ENCODE data around the gene OTOP3. TPM values are rescaled to one million over a fixed set of nuclear protein-coding genes. Genes with fewer than 3 reads are reported as not detected.
A peak's percentile ranks its signal among the peaks of the same experiment; 100 is the strongest.
"Not testable (repeated sequence)": the region's sequence is repeated elsewhere in the genome, so short reads cannot be mapped to it uniquely, and the experiment has no call there.

The OTOP3 gene
- total RNA-seq, 1 donor from 2014 or later: not detected

- H3K4me1 Mint-ChIP-seq: peaks cover 8% of the 10 kb centered on the region
- H3K4me3 Mint-ChIP-seq: peak overlapping the region; percentile 94
- H3K9me3 Mint-ChIP-seq: no peaks in the 10 kb centered on the region
- peak; percentile 69 for DNase-seq (ENCODE audit: low read depth, low spot score)
- H3K27ac Mint-ChIP-seq (ENCODE audit: unreplicated experiment): peak overlapping the region; percentile 99
- H3K27me3 Mint-ChIP-seq (ENCODE audit: low read depth): peaks cover 3% of the 10 kb centered on the region
- TF ChIP-seq CTCF (conservative IDR thresholded peaks at IDR 0.05): peak; percentile 19
- H3K36me3 Mint-ChIP-seq (ENCODE audit: low read depth): no peaks in the 10 kb centered on the region
Measured at GRCh38 chr17:74981979-74982662, 46.4 kb downstream of the OTOP3 start.

DNA sequence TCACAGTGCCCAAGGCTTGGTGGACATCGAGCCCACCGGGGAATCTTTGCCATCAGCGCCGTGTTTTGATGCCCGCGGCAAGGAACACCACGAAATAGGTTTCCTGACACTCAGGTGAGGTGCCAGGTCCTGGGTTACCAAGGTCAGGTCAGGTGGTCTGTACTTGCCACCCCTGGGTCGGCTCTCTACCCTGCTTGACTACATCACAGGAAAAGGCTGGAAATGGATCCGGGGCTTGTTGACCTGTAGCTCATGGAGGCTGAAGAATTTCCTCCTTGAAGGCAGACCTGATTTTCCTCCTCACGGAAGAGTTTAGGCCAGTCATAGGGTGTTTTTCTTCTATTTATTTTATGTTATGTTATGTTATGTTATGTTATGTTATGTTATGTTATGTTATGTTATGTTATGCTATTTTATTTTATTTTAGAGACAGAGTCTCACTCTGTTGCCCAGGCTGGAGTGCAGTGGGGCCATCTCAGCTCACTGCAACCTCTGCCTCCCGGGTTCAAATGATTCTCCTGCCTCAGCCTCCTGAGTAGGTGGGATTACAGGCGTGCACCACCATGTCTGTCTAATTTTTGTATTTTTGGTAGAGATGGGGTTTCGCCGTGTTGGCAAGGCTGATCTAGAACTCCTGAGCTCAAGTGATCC is 47.1 kb downstream of the OTOP3 start:
- not testable (repeated sequence) for H3K9me3 Mint-ChIP-seq; H3K27ac Mint-ChIP-seq (ENCODE audit: unreplicated experiment)

GRCh38 chr17:74986206-74986576 is 50.5 kb downstream of the OTOP3 start:
- no peaks in the 10 kb centered on the region for H3K27me3 Mint-ChIP-seq (ENCODE audit: low read depth)
- H3K4me3 Mint-ChIP-seq: peak overlapping the region; percentile 86
- no peak for TF ChIP-seq CTCF (conservative IDR thresholded peaks at IDR 0.05)
- H3K9me3 Mint-ChIP-seq: no peaks in the 10 kb centered on the region
- DNase-seq (ENCODE audit: low read depth, low spot score): no peak
- H3K4me1 Mint-ChIP-seq: peaks cover 24% of the 10 kb centered on the region
- H3K27ac Mint-ChIP-seq (ENCODE audit: unreplicated experiment): no peak overlapping the region
- no peaks in the 10 kb centered on the region for H3K36me3 Mint-ChIP-seq (ENCODE audit: low read depth)

More for the DNA sequence above, 47.1 kb downstream of the OTOP3 start:
- not testable (repeated sequence) for H3K27me3 Mint-ChIP-seq (ENCODE audit: low read depth); H3K36me3 Mint-ChIP-seq (ENCODE audit: low read depth); DNase-seq (ENCODE audit: low read depth, low spot score)
- peaks cover 11% of the 10 kb centered on the region for H3K4me1 Mint-ChIP-seq
- H3K4me3 Mint-ChIP-seq: peak overlapping the region; percentile 94

DNA sequence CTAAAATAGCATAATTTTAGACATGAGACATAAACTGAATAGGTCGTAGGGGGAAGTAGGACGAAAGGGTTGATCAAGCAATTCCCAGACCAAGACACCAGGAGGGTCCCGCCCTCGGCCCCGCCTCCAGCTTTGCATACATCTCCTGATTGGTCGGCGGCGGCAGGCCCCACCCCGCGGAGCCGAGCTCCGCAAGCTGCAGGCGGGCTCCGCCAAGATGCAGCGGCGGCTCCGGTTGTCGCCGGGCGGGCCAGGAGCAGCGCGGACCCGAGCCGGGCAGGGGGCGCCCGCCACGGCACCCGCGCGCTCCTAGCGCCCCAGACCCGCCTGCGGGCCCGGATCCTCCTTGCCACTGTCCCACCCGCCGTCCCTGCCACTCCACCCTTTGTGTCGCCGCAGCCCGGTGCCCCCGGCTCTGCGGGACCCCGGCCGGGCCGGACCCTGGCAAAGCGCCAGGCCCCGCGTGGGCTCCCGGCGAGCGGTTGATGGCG is 51.8 kb downstream of the OTOP3 start, which contains the start of gene CDR2L:
Gene CDR2L, plus strand, starts transcription at position 215 of the 491 bp plus-strand sequence. CDS start 412 bp downstream, outside the sequence.
- peak within 1 kb of the TSS; percentile 95 for H3K4me3 Mint-ChIP-seq
- peak; percentile 97 for DNase-seq (ENCODE audit: low read depth, low spot score)
- H3K36me3 Mint-ChIP-seq (ENCODE audit: low read depth): no peaks in the 10 kb centered on the region
- H3K9me3 Mint-ChIP-seq: no peaks in the 10 kb centered on the region
- no peak for TF ChIP-seq CTCF (conservative IDR thresholded peaks at IDR 0.05)
- H3K4me1 Mint-ChIP-seq: peaks cover 20% of the 10 kb centered on the region
- H3K27ac Mint-ChIP-seq (ENCODE audit: unreplicated experiment): peak within 1 kb of the TSS; percentile 93
- no peaks in the 10 kb centered on the region for H3K27me3 Mint-ChIP-seq (ENCODE audit: low read depth)

DNA sequence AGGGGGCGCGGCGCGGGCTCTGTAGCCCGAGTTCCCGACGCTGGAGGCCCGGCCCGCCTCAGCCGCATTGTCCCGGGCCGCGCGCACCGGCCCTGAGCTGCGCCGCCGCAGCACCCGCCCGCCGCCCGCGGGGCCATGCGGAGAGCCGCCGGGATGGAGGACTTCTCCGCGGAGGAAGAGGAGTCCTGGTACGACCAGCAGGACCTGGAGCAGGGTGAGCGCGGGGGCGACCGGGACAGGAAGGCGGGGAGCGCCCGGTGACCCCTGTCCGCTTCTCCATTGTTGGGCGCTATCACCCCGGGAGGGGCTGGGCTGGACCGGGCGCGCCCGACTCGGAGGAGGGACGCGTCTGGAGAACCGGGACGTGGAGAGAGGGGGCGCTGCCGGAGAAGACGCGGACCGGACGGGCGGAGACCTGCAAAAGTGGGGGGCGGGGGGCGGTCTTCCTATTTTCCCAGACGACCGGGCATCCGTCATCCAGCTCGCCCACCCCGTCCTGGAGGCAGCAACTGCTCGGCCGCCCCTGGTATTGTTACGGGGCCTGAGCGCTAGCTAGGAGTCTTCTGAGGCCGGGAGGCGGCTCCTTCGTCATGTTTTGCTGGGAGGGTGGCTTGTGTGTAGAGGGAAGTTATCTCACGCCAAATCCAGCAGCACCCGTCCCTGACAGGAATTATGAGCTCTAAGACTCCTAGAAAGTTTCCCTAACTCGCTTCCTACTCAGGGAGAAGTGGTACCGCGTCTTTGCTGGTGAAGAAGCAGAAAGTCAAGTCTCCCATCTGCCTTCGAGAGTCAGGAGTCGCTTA is 52.4 kb downstream of the OTOP3 start:
- no peaks in the 10 kb centered on the region for H3K27me3 Mint-ChIP-seq (ENCODE audit: low read depth)
- peak overlapping the region; percentile 93 for H3K27ac Mint-ChIP-seq (ENCODE audit: unreplicated experiment)
- no peaks in the 10 kb centered on the region for H3K36me3 Mint-ChIP-seq (ENCODE audit: low read depth)
- peaks cover 21% of the 10 kb centered on the region for H3K4me1 Mint-ChIP-seq
- peak; percentile 49 for DNase-seq (ENCODE audit: low read depth, low spot score)
- TF ChIP-seq CTCF (conservative IDR thresholded peaks at IDR 0.05): no peak
- no peaks in the 10 kb centered on the region for H3K9me3 Mint-ChIP-seq
- peak overlapping the region; percentile 95 for H3K4me3 Mint-ChIP-seq
